Activated naive CD4-positive, alpha-beta T cell treated with anti-CD3 and anti-CD28 coated beads, Interleukin-2, amount 50 U/mL, for 72 hours (primary cell): Measurements from ENCODE around the gene ASRGL1. TPM values are rescaled to one million over a fixed set of nuclear protein-coding genes. Genes with fewer than 3 reads are reported as not detected.
"Not testable (repeated sequence)": the region's sequence is repeated elsewhere in the genome, so short reads cannot be mapped to it uniquely, and the experiment has no call there.

ENCODE experiments used
- ATAC-seq, 2 donors: fragments of 150-1000 bp; cut with Tn5 transposase; 2 replicates each; pipeline ENCODE4 v1.10.0; 2021; ENCODE audit warnings: mild to moderate bottlenecking in 2 of 2, moderate library complexity in 2 of 2
- DNase-seq, 2 donors: peaks; one replicate each; pipeline ENCODE4 v3.0.0; 2021 to 2022; ENCODE audit warnings: low spot score in 2 of 2
- H3K27ac Mint-ChIP-seq, 2 donors: one replicate each; pipeline ENCODE4 v1.8.0; 2022; ENCODE audit warnings: mild to moderate bottlenecking in 2 of 2, mixed read lengths in 2 of 2
- H3K36me3 Mint-ChIP-seq, 2 donors: one replicate each; pipeline ENCODE4 v1.8.0; 2022; ENCODE audit warnings: mixed read lengths in 2 of 2
- H3K9me3 Mint-ChIP-seq, 2 donors: one replicate each; pipeline ENCODE4 v1.8.0; 2022; ENCODE audit warnings: mixed read lengths in 2 of 2
- total RNA-seq, 2 donors: library from RNA; stranded (reverse); gene quantifications; one replicate each; pipeline ENCODE4 v1.2.3, GENCODE V29; 2022

ASRGL1 gene
- total RNA-seq, 2 donors from 2014 or later, result 5.5 to 8.1 TPM

GRCh38 chr11:62341588-62341987 lies 4.3 kb downstream of the ASRGL1 start:
- no peaks in the 10 kb centered on the region for H3K36me3 Mint-ChIP-seq
- no peak for ATAC-seq
- no peak for DNase-seq
- no peaks in the 10 kb centered on the region for H3K9me3 Mint-ChIP-seq
- H3K27ac Mint-ChIP-seq, result no peak overlapping the region

GRCh38 chr11:62343646-62344190 lies 6.5 kb downstream of the ASRGL1 start:
- DNase-seq, H3K27ac Mint-ChIP-seq, ATAC-seq, H3K36me3 Mint-ChIP-seq, H3K9me3 Mint-ChIP-seq: not testable (repeated sequence)

GRCh38 chr11:62344210-62344609 lies 7.0 kb downstream of the ASRGL1 start:
- Mint-ChIP-seq H3K9me3 (no peaks in the 10 kb centered on the region), H3K36me3 (no peaks in the 10 kb centered on the region), H3K27ac (no peak overlapping the region)
- DNase-seq (no peak), ATAC-seq (no peak)

GRCh38 chr11:62345861-62346260 lies 8.6 kb downstream of the ASRGL1 start:
- ATAC-seq (no peak), DNase-seq (no peak)
- H3K27ac Mint-ChIP-seq, result no peak overlapping the region
- no peaks in the 10 kb centered on the region for H3K36me3 Mint-ChIP-seq
- H3K9me3 Mint-ChIP-seq, result no peaks in the 10 kb centered on the region

- Mint-ChIP-seq H3K9me3 (no peaks in the 10 kb centered on the region), H3K27ac (no peak overlapping the region), H3K36me3 (no peaks in the 10 kb centered on the region)
- no peak for DNase-seq
- peak; percentile 88 to 98 for ATAC-seq
These were observed 15.4 kb downstream of the ASRGL1 start for GRCh38 chr11:62352355-62353336.

GRCh38 chr11:62353841-62354240 lies 16.6 kb downstream of the ASRGL1 start:
- no peaks in the 10 kb centered on the region for H3K36me3 Mint-ChIP-seq
- H3K9me3 Mint-ChIP-seq, result no peaks in the 10 kb centered on the region
- no peak for ATAC-seq
- H3K27ac Mint-ChIP-seq, result no peak overlapping the region
- DNase-seq, result no peak

- no peak overlapping the region for H3K27ac Mint-ChIP-seq
These were observed 21.0 kb downstream of the ASRGL1 start for GRCh38 chr11:62358273-62358672.

GRCh38 chr11:62359475-62359874 lies 22.2 kb downstream of the ASRGL1 start:
- DNase-seq, result no peak
- Mint-ChIP-seq H3K9me3 (no peaks in the 10 kb centered on the region), H3K27ac (no peak overlapping the region), H3K36me3 (no peaks in the 10 kb centered on the region)
- no peak for ATAC-seq

More at GRCh38 chr11:62358273-62358672, 21.0 kb downstream of the ASRGL1 start:
- ATAC-seq (peak in 1 of 2 donors; percentile 89), DNase-seq (no peak)
- Mint-ChIP-seq H3K9me3 (no peaks in the 10 kb centered on the region), H3K36me3 (no peaks in the 10 kb centered on the region)

- ATAC-seq (no peak), DNase-seq (no peak)
- no peak overlapping the region for H3K27ac Mint-ChIP-seq
- H3K9me3 Mint-ChIP-seq, result no peaks in the 10 kb centered on the region
- no peaks in the 10 kb centered on the region for H3K36me3 Mint-ChIP-seq
These were observed 23.4 kb downstream of the ASRGL1 start for GRCh38 chr11:62360685-62361084.

- H3K36me3 Mint-ChIP-seq, H3K9me3 Mint-ChIP-seq, ATAC-seq, DNase-seq: not testable (repeated sequence)
- peak overlapping the region in 1 of 2 donors; percentile 75 for H3K27ac Mint-ChIP-seq
These were observed 31.7 kb downstream of the ASRGL1 start for GRCh38 chr11:62368861-62369477.

GRCh38 chr11:62370743-62371440 lies 33.6 kb downstream of the ASRGL1 start:
- DNase-seq, result no peak
- ATAC-seq, result peak; percentile 84 to 93
- H3K9me3 Mint-ChIP-seq, result peaks cover 0 to 4% of the 10 kb centered on the region in 2 donors
- no peaks in the 10 kb centered on the region for H3K36me3 Mint-ChIP-seq
- H3K27ac Mint-ChIP-seq, result peak overlapping the region in 1 of 2 donors; percentile 57

- no peaks in the 10 kb centered on the region for H3K36me3 Mint-ChIP-seq
- H3K27ac Mint-ChIP-seq, result no peak overlapping the region
- DNase-seq (no peak), ATAC-seq (peak in 1 of 2 donors; percentile 58)
- peaks cover 0 to 4% of the 10 kb centered on the region in 2 donors for H3K9me3 Mint-ChIP-seq
These were observed 35.6 kb downstream of the ASRGL1 start for GRCh38 chr11:62372871-62373270.

GRCh38 chr11:62373464-62374119 lies 36.3 kb downstream of the ASRGL1 start:
- DNase-seq (no peak), ATAC-seq (no peak)
- H3K27ac Mint-ChIP-seq, result no peak overlapping the region
- H3K9me3 Mint-ChIP-seq, result peaks cover 0 to under 1% of the 10 kb centered on the region in 2 donors
- no peaks in the 10 kb centered on the region for H3K36me3 Mint-ChIP-seq

- H3K27ac Mint-ChIP-seq, result no peak overlapping the region
- H3K9me3 Mint-ChIP-seq, result no peaks in the 10 kb centered on the region
- ATAC-seq, result no peak
- no peak for DNase-seq
- no peaks in the 10 kb centered on the region for H3K36me3 Mint-ChIP-seq
These were observed 37.6 kb downstream of the ASRGL1 start for GRCh38 chr11:62374801-62375200.

GRCh38 chr11:62378459-62379063 lies 41.3 kb downstream of the ASRGL1 start:
- not testable (repeated sequence) for ATAC-seq, H3K27ac Mint-ChIP-seq, DNase-seq, H3K9me3 Mint-ChIP-seq, H3K36me3 Mint-ChIP-seq

- not testable (repeated sequence) for ATAC-seq, H3K36me3 Mint-ChIP-seq, H3K27ac Mint-ChIP-seq, H3K9me3 Mint-ChIP-seq, DNase-seq
These were observed 42.3 kb downstream of the ASRGL1 start for GRCh38 chr11:62379586-62379985.
